Thymus (tissue), 11 donors: ENCODE data around the gene POLD4. TPM values are rescaled to one million over a fixed set of nuclear protein-coding genes. Genes with fewer than 3 reads are reported as not detected.

Experiments
- DNase-seq, 9 donors: peaks; one replicate each; pipeline ENCODE4 v3.0.0-alpha.2; 2013; ENCODE audit warnings: low spot score in 9 of 9, low read depth in 6 of 9, missing footprints in 1 of 9
- H3K27ac ChIP-seq, 2 donors: one replicate each; pipeline ENCODE4 v1.5.1; 2013; ENCODE audit warnings: control low read depth in 1 of 2, low read depth in 1 of 2, low read length in 1 of 2, mild to moderate bottlenecking in 1 of 2, moderate library complexity in 1 of 2
- H3K27me3 ChIP-seq, 2 donors: one replicate each; pipeline ENCODE4 v1.5.1; 2013; ENCODE audit warnings: low read length in 1 of 2; ENCODE audit not compliant: control insufficient read depth in 2 of 2, insufficient read depth in 1 of 2
- H3K36me3 ChIP-seq, 2 donors: one replicate each; pipeline ENCODE4 v1.5.1; 2013; ENCODE audit warnings: low read length in 1 of 2, mild to moderate bottlenecking in 1 of 2, moderate library complexity in 1 of 2; ENCODE audit not compliant: control insufficient read depth in 2 of 2, insufficient read depth in 2 of 2
- H3K4me1 ChIP-seq, 2 donors: one replicate each; pipeline ENCODE4 v1.5.1; 2013; ENCODE audit warnings: low read length in 2 of 2; ENCODE audit not compliant: control insufficient read depth in 2 of 2, insufficient read depth in 2 of 2
- H3K4me3 ChIP-seq, 2 donors: one replicate each; pipeline ENCODE4 v1.5.1; 2013; ENCODE audit warnings: low read length in 2 of 2, control low read depth in 1 of 2, mild to moderate bottlenecking in 1 of 2
- H3K9me3 ChIP-seq, 2 donors: one replicate each; pipeline ENCODE4 v1.5.1; 2013; ENCODE audit warnings: low read length in 1 of 2, mild to moderate bottlenecking in 1 of 2; ENCODE audit not compliant: control insufficient read depth in 2 of 2, insufficient read depth in 1 of 2
- WGBS: extraction: QIAGEN DNeasy Blood & Tissue Kit; methylation state at CpG from one replicate; pipeline ENCODE4 v1.1.7; 2013; 5-methylcytosine and 5-hydroxymethylcytosine counted together
- polyA plus RNA-seq: library from polyadenylated mRNA; stranded (reverse); fragments of 200-250 nt; gene quantifications from one replicate; pipeline ENCODE4 v1.2.3, GENCODE V29; 2013
- total RNA-seq: library from RNA; stranded (reverse); fragments of 120-200 nt; gene quantifications from one replicate; pipeline ENCODE4 v1.2.4, GENCODE V29; 2013
- donor health status: healthy.

POLD4 gene
- total and polyA plus RNA-seq, 2 donors, result 70.0 to 143 TPM

DNA sequence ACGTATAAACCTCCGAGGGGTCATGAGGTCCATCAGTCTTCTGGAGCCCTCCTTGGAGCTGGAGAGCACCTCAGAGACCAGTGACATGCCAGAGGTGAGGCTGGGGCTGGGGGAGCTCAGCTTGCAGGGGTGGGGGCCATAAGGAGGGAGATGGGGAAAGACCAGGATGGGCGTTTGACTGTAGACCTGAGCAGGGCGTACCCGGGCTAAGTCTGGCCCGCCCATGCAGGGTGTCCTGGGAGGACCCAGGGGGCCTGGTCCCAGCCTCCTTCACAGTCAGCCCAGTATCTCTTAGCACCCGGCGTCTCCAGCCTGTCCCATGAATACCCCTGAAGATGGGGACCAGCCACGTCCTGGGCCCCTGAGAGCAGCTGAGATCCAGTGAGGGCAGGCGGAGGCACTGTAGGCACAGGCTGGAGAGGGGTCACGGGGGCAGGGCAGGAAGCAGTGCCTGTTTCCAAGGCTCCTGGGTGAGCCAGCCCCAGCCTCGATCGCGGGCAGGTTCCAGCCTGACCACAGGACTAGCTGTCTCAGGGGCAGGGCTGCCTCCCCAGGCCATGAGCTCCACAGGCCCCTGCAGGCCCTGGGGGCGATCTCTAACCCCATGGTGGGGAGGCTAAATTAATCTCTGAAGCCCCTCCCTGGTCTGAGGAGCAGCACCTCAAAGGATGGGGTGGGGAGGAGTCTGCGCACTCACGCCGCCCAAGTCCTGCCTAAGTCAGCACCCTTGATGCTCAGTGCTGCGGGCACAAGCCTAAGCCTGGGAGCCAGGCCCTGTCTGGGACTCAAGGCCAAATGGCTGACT, 42.9 kb downstream of the POLD4 start:
- peaks cover 0 to 12% of the 10 kb centered on the region in 2 donors for H3K4me1 ChIP-seq
- no peak for DNase-seq
- H3K4me3 ChIP-seq, result no peak overlapping the region
- no peak overlapping the region for H3K27ac ChIP-seq
- WGBS, result 97% methylated on average over 19 of the region's 19 CpGs
- H3K9me3 ChIP-seq, result no peaks in the 10 kb centered on the region
- peaks cover 2 to 14% of the 10 kb centered on the region in 2 donors for H3K36me3 ChIP-seq
- H3K27me3 ChIP-seq, result no peaks in the 10 kb centered on the region

DNA sequence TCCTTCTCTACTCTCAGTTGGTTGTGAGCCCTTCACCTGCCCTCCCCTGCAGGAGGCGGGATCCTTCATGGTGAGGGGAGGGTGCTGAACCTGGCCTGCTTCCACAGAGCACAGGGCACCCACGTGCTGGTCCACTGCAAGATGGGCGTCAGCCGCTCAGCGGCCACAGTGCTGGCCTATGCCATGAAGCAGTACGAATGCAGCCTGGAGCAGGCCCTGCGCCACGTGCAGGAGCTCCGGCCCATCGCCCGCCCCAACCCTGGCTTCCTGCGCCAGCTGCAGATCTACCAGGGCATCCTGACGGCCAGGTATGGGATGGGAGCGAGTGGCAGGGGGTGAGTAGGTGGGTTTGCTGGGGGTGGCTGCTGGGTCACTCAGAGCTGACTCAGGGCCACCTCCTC, 43.7 kb downstream of the POLD4 start:
- WGBS, result 98% methylated on average over 14 of the region's 14 CpGs

GRCh38 chr11:67309166-67309565, 44.2 kb downstream of the POLD4 start:
- Histone ChIP-seq H3K9me3 (peaks cover 0 to under 1% of the 10 kb centered on the region in 2 donors), H3K36me3 (peaks cover 2 to 14% of the 10 kb centered on the region in 2 donors), H3K27me3 (peaks cover 0 to 8% of the 10 kb centered on the region in 2 donors), H3K4me3 (no peak overlapping the region), H3K4me1 (peaks cover 4 to 18% of the 10 kb centered on the region in 2 donors), H3K27ac (no peak overlapping the region)
- WGBS, result 99% methylated on average over 11 of the region's 11 CpGs
- no peak for DNase-seq

More for the DNA sequence above, 43.7 kb downstream of the POLD4 start:
- Histone ChIP-seq H3K27me3 (peaks cover 0 to 3% of the 10 kb centered on the region in 2 donors), H3K4me3 (no peak overlapping the region), H3K36me3 (peaks cover 2 to 14% of the 10 kb centered on the region in 2 donors), H3K27ac (peak overlapping the region in 1 of 2 donors; percentile 5), H3K9me3 (no peaks in the 10 kb centered on the region), H3K4me1 (peaks cover 0 to 13% of the 10 kb centered on the region in 2 donors)
- DNase-seq, result no peak

DNA sequence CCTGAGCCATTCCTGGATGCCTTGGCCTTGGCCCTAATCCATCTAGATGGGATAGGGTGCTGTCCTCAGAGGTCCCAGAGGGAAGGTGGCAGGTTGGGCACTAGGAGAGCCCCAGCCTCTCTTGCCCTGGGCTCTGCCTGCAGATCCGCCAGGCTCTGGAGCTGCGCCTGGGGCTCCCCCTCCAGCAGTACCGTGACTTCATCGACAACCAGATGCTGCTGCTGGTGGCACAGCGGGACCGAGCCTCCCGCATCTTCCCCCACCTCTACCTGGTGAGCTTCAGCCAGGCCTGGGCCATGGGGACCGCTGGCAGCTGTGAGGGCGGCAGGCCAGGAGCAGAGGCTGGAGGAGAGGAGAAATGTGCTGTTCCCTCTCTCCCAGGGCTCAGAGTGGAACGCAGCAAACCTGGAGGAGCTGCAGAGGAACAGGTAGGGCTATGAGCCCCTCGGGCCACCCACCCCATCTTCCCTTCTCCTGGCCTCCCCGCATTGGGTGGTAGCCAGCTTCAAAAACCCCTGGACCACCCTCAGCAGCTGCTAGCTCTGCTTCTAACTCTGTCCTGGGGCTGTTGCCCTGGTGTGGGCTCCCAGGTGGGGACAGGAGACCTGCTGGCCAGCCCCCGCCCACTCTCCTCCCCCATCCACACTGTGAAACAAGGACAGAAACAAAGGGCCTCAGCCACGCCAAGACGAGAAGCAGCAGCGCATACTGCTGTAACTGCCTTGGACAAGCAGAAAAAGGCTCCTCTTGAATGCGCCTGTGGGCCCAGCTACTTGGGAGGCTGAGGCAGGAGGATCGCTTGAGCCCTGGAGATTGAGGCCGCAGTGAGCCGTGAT, 45.1 kb downstream of the POLD4 start:
- DNase-seq, result no peak
- no peak overlapping the region for H3K4me3 ChIP-seq
- H3K27me3 ChIP-seq, result peaks cover 0 to 17% of the 10 kb centered on the region in 2 donors
- WGBS, result 97% methylated on average over 20 of the region's 20 CpGs
- peaks cover 8 to 21% of the 10 kb centered on the region in 2 donors for H3K4me1 ChIP-seq
- H3K9me3 ChIP-seq, result peaks cover 0 to 4% of the 10 kb centered on the region in 2 donors
- peaks cover 2 to 14% of the 10 kb centered on the region in 2 donors for H3K36me3 ChIP-seq
- H3K27ac ChIP-seq, result no peak overlapping the region

- Histone ChIP-seq H3K27ac (no peak overlapping the region), H3K36me3 (peaks cover 2 to 14% of the 10 kb centered on the region in 2 donors), H3K27me3 (peaks cover 0 to 24% of the 10 kb centered on the region in 2 donors), H3K4me3 (no peak overlapping the region), H3K4me1 (peaks cover 11 to 20% of the 10 kb centered on the region in 2 donors), H3K9me3 (peaks cover 0 to 4% of the 10 kb centered on the region in 2 donors)
- 92% methylated on average over 12 of the region's 12 CpGs for WGBS
- no peak for DNase-seq
These were observed 45.8 kb downstream of the POLD4 start for GRCh38 chr11:67307545-67308001.

- DNase-seq, result no peak
- Histone ChIP-seq H3K4me1 (peaks cover 11 to 17% of the 10 kb centered on the region in 2 donors), H3K36me3 (peaks cover 6 to 18% of the 10 kb centered on the region in 2 donors), H3K9me3 (peaks cover 0 to 4% of the 10 kb centered on the region in 2 donors), H3K27ac (no peak overlapping the region), H3K4me3 (no peak overlapping the region), H3K27me3 (peaks cover 0 to 30% of the 10 kb centered on the region in 2 donors)
- 97% methylated on average over 19 of the region's 19 CpGs for whole genome bisulfite sequencing
These were observed 46.4 kb downstream of the POLD4 start for GRCh38 chr11:67306769-67307544.

GRCh38 chr11:67304511-67305113, 48.7 kb downstream of the POLD4 start:
- 87% methylated on average over 14 of the region's 14 CpGs for WGBS
- DNase-seq, result no peak
- Histone ChIP-seq H3K4me3 (no peak overlapping the region), H3K27me3 (peaks cover 0 to 30% of the 10 kb centered on the region in 2 donors), H3K9me3 (peaks cover 0 to 4% of the 10 kb centered on the region in 2 donors), H3K36me3 (peaks cover 28 to 31% of the 10 kb centered on the region in 2 donors), H3K4me1 (peaks cover 11 to 17% of the 10 kb centered on the region in 2 donors), H3K27ac (no peak overlapping the region)

DNA sequence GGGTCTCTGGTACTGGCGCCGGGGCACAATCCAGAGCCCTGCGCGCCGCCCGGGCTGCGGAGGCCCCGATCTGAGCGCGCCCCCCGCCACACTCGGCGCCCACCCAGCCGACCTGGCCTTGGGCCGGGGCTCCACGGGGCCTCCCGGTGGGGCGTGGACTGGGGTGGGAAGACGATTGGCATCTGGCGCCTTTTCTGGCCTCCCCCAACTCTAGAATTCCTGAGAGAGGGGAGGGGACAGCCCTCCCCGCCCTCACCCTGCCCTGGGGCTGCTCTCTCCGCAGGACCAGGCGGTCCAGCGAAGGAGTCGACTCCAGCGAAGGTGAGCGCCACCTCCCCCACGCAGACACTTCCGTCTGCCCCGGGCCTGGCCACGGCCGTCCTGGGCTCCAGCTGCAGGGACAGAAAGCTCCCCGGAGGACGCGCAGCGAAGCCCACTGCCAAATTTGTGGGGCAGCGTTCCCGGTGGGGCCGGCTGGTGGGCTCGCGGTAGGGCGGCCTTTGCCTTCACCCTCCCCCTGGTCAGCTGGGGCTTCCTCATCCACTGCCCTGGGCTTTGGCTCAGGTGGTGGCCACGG, 49.4 kb downstream of the POLD4 start:
- no peak overlapping the region for H3K27ac ChIP-seq
- 10% methylated on average over 43 of the region's 43 CpGs for WGBS
- H3K4me3 ChIP-seq, result peak overlapping the region in 1 of 2 donors; percentile 46
- peaks cover 0 to 4% of the 10 kb centered on the region in 2 donors for H3K9me3 ChIP-seq
- peaks cover 35% of the 10 kb centered on the region in 2 donors for H3K36me3 ChIP-seq
- peak in 1 of 9 donors; percentile 18 for DNase-seq
- H3K4me1 ChIP-seq, result peaks cover 11 to 17% of the 10 kb centered on the region in 2 donors
- peaks cover 0 to 30% of the 10 kb centered on the region in 2 donors for H3K27me3 ChIP-seq
